Aorta (tissue), 5 donors: ENCODE results near the gene VCAN. TPM values are rescaled to one million over a fixed set of nuclear protein-coding genes. Genes with fewer than 3 reads are reported as not detected.

Experiments used
- ATAC-seq: fragments of 200-7000 bp; cut with Tn5 transposase; one replicate; pipeline ENCODE4 v1.9.1; 2022; ENCODE audit warnings: moderate library complexity; ENCODE audit not compliant: low FRiP score
- DNase-seq, 2 donors: peaks; one replicate each; pipeline ENCODE4 v3.0.0-alpha.2; 2020
- H3K27ac ChIP-seq, 2 donors: one replicate each; pipeline ENCODE4 v1.5.1; 2013; ENCODE audit warnings: low read length in 2 of 2, mild to moderate bottlenecking in 2 of 2, moderate library complexity in 2 of 2, control low read depth in 1 of 2, inconsistent platforms in 1 of 2, low read depth in 1 of 2
- H3K27me3 ChIP-seq, 2 donors: one replicate each; pipeline ENCODE4 v1.6.1; 2013; ENCODE audit warnings: control low read depth in 1 of 2, low read length in 1 of 2, mild to moderate bottlenecking in 1 of 2, moderate library complexity in 1 of 2; ENCODE audit not compliant: insufficient read depth in 2 of 2, control insufficient read depth in 1 of 2
- H3K36me3 ChIP-seq, 2 donors: one replicate each; pipeline ENCODE4 v1.6.1; 2013; ENCODE audit warnings: control low read depth in 1 of 2, low read length in 1 of 2, mild to moderate bottlenecking in 1 of 2; ENCODE audit not compliant: insufficient read depth in 2 of 2, control insufficient read depth in 1 of 2
- H3K4me1 ChIP-seq, 2 donors: one replicate each; pipeline ENCODE4 v1.6.1; 2013; ENCODE audit warnings: low read length in 2 of 2, control low read depth in 1 of 2, mild to moderate bottlenecking in 1 of 2, moderate library complexity in 1 of 2; ENCODE audit not compliant: insufficient read depth in 2 of 2, control insufficient read depth in 1 of 2
- H3K4me3 ChIP-seq, 2 donors: one replicate each; pipeline ENCODE4 v1.5.1; 2013; ENCODE audit warnings: low read length in 2 of 2, control low read depth in 1 of 2, mild to moderate bottlenecking in 1 of 2
- H3K9me3 ChIP-seq: one replicate; pipeline ENCODE4 v1.6.1; 2013; ENCODE audit warnings: mild to moderate bottlenecking, low read length; ENCODE audit not compliant: control insufficient read depth
- WGBS, 2 donors: extraction: QIAGEN DNeasy Blood & Tissue Kit; methylation state at CpG; one replicate each; pipeline ENCODE4 v1.1.7; 2013; 5-methylcytosine and 5-hydroxymethylcytosine counted together
- intact Hi-C, 2 donors: fragments of 100-400 bp; cut with DNase I; formaldehyde crosslinking; loops; one replicate each; pipeline versions ENCODE4 v1.14.2 to v1.15.0; 2022
- polyA plus RNA-seq, 2 donors: library from polyadenylated mRNA; stranded (reverse); fragments of 200-250 nt; gene quantifications; one replicate each; pipeline ENCODE4 v1.2.3, GENCODE V29; 2013
- total RNA-seq, 2 donors: library from RNA; stranded (reverse); fragmentation: NEBNext Ultra II Directional; extraction: Animal tissue kit (Norgen Biotek cat#: 25700); gene quantifications; one replicate each; pipeline ENCODE4 v1.2.1, GENCODE V29; 2021
- donor health status: healthy with polysubstance abuse.
- donor health status: Bipolar disorder and iron deficiency.
- donor health status: DM: no; HTN: no; CAD: no.
- donor health status: DM: no; HTN: no; CAD: no.
- donor health status: DM: yes; HTN: yes; CAD: no.

VCAN gene
- total and polyA plus RNA-seq, 4 donors, result 21.5 to 849 (median 478) TPM

GRCh38 chr5:83472508-83473345 is 1.2 kb downstream of the VCAN start:
- Histone ChIP-seq H3K9me3 (no peaks in the 10 kb centered on the region), H3K4me1 (no peaks in the 10 kb centered on the region), H3K27me3 (no peaks in the 10 kb centered on the region), H3K4me3 (peak overlapping the region; percentile 67 to 87), H3K36me3 (no peaks in the 10 kb centered on the region), H3K27ac (peak overlapping the region; percentile 18 to 54)
- ATAC-seq (peak; percentile 66), DNase-seq (peak; percentile 78 to 87)
- intact Hi-C loops, result loop anchor here (5.0 to 10.0 kb wide), 8 partner anchors 40 to 1160 kb away; no protein-coding TSS in a partner anchor
- 0% methylated on average over 54 of the region's 54 CpGs for WGBS, 2 donors

- 0 to 1% methylated on average over 42 of the region's 42 CpGs for WGBS, 2 donors
- no peaks in the 10 kb centered on the region for H3K4me1 ChIP-seq
- H3K36me3 ChIP-seq, result no peaks in the 10 kb centered on the region
- DNase-seq (peak; percentile 96 to 97), ATAC-seq (peak; percentile 91)
- H3K27ac ChIP-seq, result peak overlapping the region; percentile 23 to 55
- no peaks in the 10 kb centered on the region for H3K9me3 ChIP-seq
- intact Hi-C loops, result loop anchor here (5.0 to 10.0 kb wide), 8 partner anchors 41 to 1161 kb away; no protein-coding TSS in a partner anchor
- H3K4me3 ChIP-seq, result peak overlapping the region; percentile 67 to 87
- no peaks in the 10 kb centered on the region for H3K27me3 ChIP-seq
Measured at GRCh38 chr5:83473346-83474160, 2.0 kb downstream of the VCAN start.

GRCh38 chr5:83474161-83474796 is 2.7 kb downstream of the VCAN start:
- intact Hi-C loops, result loop anchor here (5.0 to 10.0 kb wide), 8 partner anchors 42 to 1162 kb away; no protein-coding TSS in a partner anchor
- WGBS, 2 donors, result 0% methylated on average over 40 to 46 of the region's 46 CpGs
- Histone ChIP-seq H3K9me3 (no peaks in the 10 kb centered on the region), H3K4me3 (peak overlapping the region; percentile 36 to 78), H3K36me3 (peaks cover 0 to 1% of the 10 kb centered on the region in 2 donors), H3K27ac (peak overlapping the region; percentile 55 to 62), H3K4me1 (no peaks in the 10 kb centered on the region), H3K27me3 (no peaks in the 10 kb centered on the region)
- DNase-seq, result peak; percentile 95
- peak; percentile 86 for ATAC-seq

- 2% methylated on average over 8 of the region's 8 CpGs for WGBS, 2 donors
- DNase-seq, result peak in 1 of 2 donors; percentile 48
- no peaks in the 10 kb centered on the region for H3K27me3 ChIP-seq
Measured at GRCh38 chr5:83474991-83475390, 3.4 kb downstream of the VCAN start.

GRCh38 chr5:83475391-83475863 is 3.9 kb downstream of the VCAN start:
- ATAC-seq, result no peak
- Histone ChIP-seq H3K36me3 (peaks cover 0 to 3% of the 10 kb centered on the region in 2 donors), H3K27me3 (no peaks in the 10 kb centered on the region), H3K9me3 (no peaks in the 10 kb centered on the region), H3K4me1 (no peaks in the 10 kb centered on the region), H3K4me3 (peak overlapping the region in 1 of 2 donors; percentile 78), H3K27ac (peak overlapping the region; percentile 62 to 99)
- WGBS, 2 donors, result 4 to 6% methylated on average over 5 of the region's 5 CpGs
- no peak for DNase-seq
- intact Hi-C loops, result loop anchor here (10.0 kb wide), 2 partner anchors 89 to 931 kb away; no protein-coding TSS in a partner anchor

More at GRCh38 chr5:83474991-83475390, 3.4 kb downstream of the VCAN start:
- no peaks in the 10 kb centered on the region for H3K4me1 ChIP-seq
- ATAC-seq, result no peak
- peak overlapping the region; percentile 36 to 78 for H3K4me3 ChIP-seq
- H3K36me3 ChIP-seq, result peaks cover 0 to 3% of the 10 kb centered on the region in 2 donors
- peak overlapping the region; percentile 62 to 99 for H3K27ac ChIP-seq
- H3K9me3 ChIP-seq, result no peaks in the 10 kb centered on the region
- intact Hi-C loops, result loop anchor here (5.0 to 10.0 kb wide), 8 partner anchors 43 to 1163 kb away; no protein-coding TSS in a partner anchor

GRCh38 chr5:83475935-83476814 is 4.6 kb downstream of the VCAN start:
- Histone ChIP-seq H3K27me3 (no peaks in the 10 kb centered on the region), H3K36me3 (peaks cover 0 to 3% of the 10 kb centered on the region in 2 donors), H3K4me1 (no peaks in the 10 kb centered on the region), H3K4me3 (peak overlapping the region in 1 of 2 donors; percentile 3), H3K9me3 (no peaks in the 10 kb centered on the region), H3K27ac (peak overlapping the region in 1 of 2 donors; percentile 63)
- no peak for DNase-seq
- intact Hi-C loops, result loop anchor here (10.0 kb wide), 2 partner anchors 89 to 931 kb away; no protein-coding TSS in a partner anchor
- no peak for ATAC-seq
- WGBS, 2 donors, result 29 to 33% methylated on average over 5 of the region's 5 CpGs

GRCh38 chr5:83482961-83483360 is 11.4 kb downstream of the VCAN start:
- Histone ChIP-seq H3K27me3 (no peaks in the 10 kb centered on the region), H3K4me3 (no peak overlapping the region), H3K27ac (no peak overlapping the region), H3K9me3 (no peaks in the 10 kb centered on the region), H3K36me3 (peaks cover 3 to 4% of the 10 kb centered on the region in 2 donors), H3K4me1 (no peaks in the 10 kb centered on the region)
- 62 to 74% methylated on average over 1 of the region's 1 CpG for WGBS, 2 donors
- ATAC-seq (no peak), DNase-seq (no peak)
- intact Hi-C loops, result no loop called here
